Lower leg skin (tissue), 4 donors: Measurements from ENCODE around the gene TMEM238. TPM values are rescaled to one million over a fixed set of nuclear protein-coding genes. Genes with fewer than 3 reads are reported as not detected.
"Not testable (repeated sequence)": the region's sequence is repeated elsewhere in the genome, so short reads cannot be mapped to it uniquely, and the experiment has no call there.

Experiments used
- DNase-seq, 2 donors: peaks; one replicate each; pipeline ENCODE4 v3.0.0-alpha.2; 2019; ENCODE audit warnings: low spot score in 2 of 2
- H3K4me3 ChIP-seq: fragments of 200-600 bp; sonication (generic); 2 replicates; pipeline ENCODE4 v1.5.1; 2017; ENCODE audit warnings: mild to moderate bottlenecking, low read depth; ENCODE audit not compliant: poor library complexity, severe bottlenecking
- CTCF ChIP-seq, 3 donors: fragments of 450-650 bp; IDR thresholded peaks; one replicate each; pipeline ENCODE4 v1.5.1; 2016; ENCODE audit warnings: antibody characterized with exemption in 3 of 3, mild to moderate bottlenecking in 3 of 3, moderate library complexity in 2 of 3
- POLR2A ChIP-seq, 2 donors: fragments of 450-650 bp; IDR thresholded peaks; one replicate each; pipeline ENCODE4 v1.6.1; 2016 to 2017; ENCODE audit warnings: antibody characterized with exemption in 2 of 2, mild to moderate bottlenecking in 1 of 2, moderate library complexity in 1 of 2
- WGBS, 2 donors: methylation state at CpG; one replicate each; pipeline ENCODE4 v1.1.5; 2018; 5-methylcytosine and 5-hydroxymethylcytosine counted together
- intact Hi-C: fragments of 100-400 bp; cut with DNase I; formaldehyde crosslinking; loops from one replicate; pipeline ENCODE4 v1.15.0; 2023; ENCODE audit warnings: low total_unique reads
- total RNA-seq, 4 donors: library from RNA; depleted of rRNA; stranded (reverse); fragments of >200 nt; gene quantifications; one replicate each; pipeline ENCODE4 v1.1.0, GENCODE V29; 2016

The TMEM238 gene
- total RNA-seq, 4 donors from 2014 or later = 32.2 to 61.6 (median 47.5) TPM

GRCh38 chr19:55408533-55408872 is 24.4 kb upstream of the TMEM238 start:
- DNase-seq = no peak
- 59 to 64% methylated on average over 9 of the region's 9 CpGs for WGBS, 2 donors
- intact Hi-C loops = loop anchor here (5.0 kb wide), 1 partner anchor 234 kb away; the partner anchor contains the start of genes ZNF580 and ZNF581
- TF ChIP-seq POLR2A (IDR thresholded peaks at IDR 0.05) (no peak), CTCF (IDR thresholded peaks at IDR 0.05) (no peak)
- peak overlapping the region; percentile 10 for H3K4me3 ChIP-seq

GRCh38 chr19:55407800-55408532 is 23.9 kb upstream of the TMEM238 start:
- H3K4me3 ChIP-seq = peak overlapping the region; percentile 74
- DNase-seq = peak; percentile 99 to 100
- TF ChIP-seq CTCF (IDR thresholded peaks at IDR 0.05) (no peak), POLR2A (IDR thresholded peaks at IDR 0.05) (no peak)
- intact Hi-C loops = loop anchor here (5.0 kb wide), 1 partner anchor 234 kb away; the partner anchor contains the start of genes ZNF580 and ZNF581
- 1% methylated on average over 56 to 65 of the region's 72 CpGs for WGBS, 2 donors

- 0% methylated on average over 3 to 17 of the region's 36 CpGs for WGBS, 2 donors
- peak in 1 of 2 donors; percentile 84 for TF ChIP-seq POLR2A (IDR thresholded peaks at IDR 0.05)
- DNase-seq = not testable (repeated sequence)
- H3K4me3 ChIP-seq = peak within 1 kb of the TSS; percentile 74
- intact Hi-C loops = loop anchor here (5.0 kb wide), 1 partner anchor 235 kb away; the partner anchor contains the start of genes ZNF580 and ZNF581
Observed at GRCh38 chr19:55407550-55407799, 23.4 kb upstream of the TMEM238 start, which contains the start of gene UBE2S. Gene UBE2S, minus strand, starts transcription at chr19:55407788. Its CDS starts 199 bp downstream, at chr19:55407589.

- WGBS, 2 donors = 17 to 27% methylated on average over 26 to 32 of the region's 35 CpGs
- peak overlapping the region; percentile 74 for H3K4me3 ChIP-seq
- DNase-seq = peak in 1 of 2 donors; percentile 88
- intact Hi-C loops = loop anchor here (5.0 kb wide), 1 partner anchor 235 kb away; the partner anchor contains the start of genes ZNF580 and ZNF581
- no peak for TF ChIP-seq CTCF (IDR thresholded peaks at IDR 0.05)
- TF ChIP-seq POLR2A (IDR thresholded peaks at IDR 0.05) = no peak
Observed at GRCh38 chr19:55406826-55407549, 22.9 kb upstream of the TMEM238 start.

- intact Hi-C loops = loop anchor here (5.0 kb wide), 1 partner anchor 236 kb away; the partner anchor contains the start of genes ZNF580 and ZNF581
- WGBS, 2 donors = 80 to 83% methylated on average over 14 of the region's 14 CpGs
Observed at GRCh38 chr19:55406091-55406825, 22.2 kb upstream of the TMEM238 start.

More at GRCh38 chr19:55406091-55406825, 22.2 kb upstream of the TMEM238 start:
- no peak for DNase-seq
- TF ChIP-seq POLR2A (IDR thresholded peaks at IDR 0.05) (no peak), CTCF (IDR thresholded peaks at IDR 0.05) (no peak)
- no peak overlapping the region for H3K4me3 ChIP-seq
